D341Med (cell line): Measurements from ENCODE around the gene CHI3L1.

Experiments used
- DNase-seq: peaks from one replicate; pipeline ENCODE4 v3.0.0; 2012; ENCODE audit warnings: low spot score

Gene CHI3L1

DNA sequence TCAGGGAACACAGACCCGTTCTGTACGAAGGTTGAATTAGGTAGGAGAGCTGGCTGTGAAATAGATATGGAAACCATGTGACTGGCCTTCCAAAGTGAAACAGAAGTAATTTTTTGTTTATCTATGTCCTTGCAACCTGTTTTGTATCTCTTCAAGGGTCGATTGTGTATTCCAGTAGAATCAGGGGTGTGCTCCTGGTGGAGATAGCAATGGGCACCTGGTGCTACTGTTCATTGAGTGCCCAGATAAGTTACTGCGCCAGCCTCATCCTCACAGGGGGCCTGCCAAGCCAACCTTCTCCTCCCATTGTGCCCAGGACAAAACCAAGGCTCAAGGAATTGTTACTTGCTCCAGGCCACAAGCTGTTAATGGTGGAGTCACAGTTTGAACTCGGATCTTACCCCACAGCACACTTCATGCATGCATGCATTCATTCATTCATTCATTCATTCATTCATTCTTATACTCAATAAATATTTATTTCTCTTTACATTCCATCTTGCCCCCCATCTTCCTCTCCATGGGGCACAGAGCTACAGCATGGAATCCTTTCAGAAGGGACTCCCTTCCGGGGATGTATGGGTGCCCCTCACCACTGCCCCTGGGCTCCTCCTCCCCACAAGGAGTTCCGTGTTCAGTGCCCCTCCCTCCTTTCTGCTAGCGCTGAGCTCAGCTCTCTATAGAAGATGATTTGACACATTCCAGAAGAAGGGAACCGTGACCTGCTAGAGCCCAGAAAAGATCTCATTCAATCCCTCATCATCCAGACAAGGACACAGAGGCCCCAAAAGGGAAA lies 34.9 kb downstream of the CHI3L1 start:
- DNase-seq, result no peak

DNA sequence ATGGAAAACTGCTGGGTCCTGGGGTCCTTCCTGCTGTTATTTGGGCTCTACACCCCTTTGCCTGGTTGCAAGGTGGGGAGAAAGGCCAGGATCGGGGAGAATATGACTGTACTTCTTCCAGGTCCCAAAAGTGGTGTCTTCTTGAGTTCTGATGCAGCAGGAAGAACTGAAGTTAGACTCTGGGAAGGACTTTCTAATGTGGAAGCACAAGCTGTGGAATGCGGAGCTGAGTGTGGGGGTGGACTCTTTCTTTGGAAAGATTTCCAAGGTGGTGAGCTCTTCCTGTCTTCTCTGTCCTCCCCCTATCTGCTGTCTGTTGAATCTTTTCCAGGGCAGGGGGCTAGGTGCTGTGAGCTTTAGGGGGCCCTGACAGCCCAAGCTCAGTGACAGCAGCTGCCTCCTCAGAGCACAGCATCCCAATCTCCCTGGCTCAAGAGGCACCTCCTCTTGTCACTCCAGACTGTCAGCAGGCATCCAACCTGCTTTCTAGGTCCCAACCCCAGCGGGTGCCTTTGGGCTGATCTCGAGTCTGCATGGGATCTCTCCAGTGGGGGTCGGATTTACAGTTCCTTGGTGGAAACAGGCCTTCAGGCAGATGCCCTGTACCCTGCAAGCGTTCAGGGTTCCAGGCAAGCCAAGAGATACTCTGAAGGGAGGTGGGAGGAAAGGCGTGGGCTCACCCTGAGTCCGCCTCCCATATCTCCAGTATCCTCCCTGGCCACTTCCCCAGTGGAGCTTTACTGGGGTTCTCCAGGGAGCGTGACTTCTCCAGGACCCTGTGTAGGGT lies 35.8 kb downstream of the CHI3L1 start:
- no peak for DNase-seq

DNA sequence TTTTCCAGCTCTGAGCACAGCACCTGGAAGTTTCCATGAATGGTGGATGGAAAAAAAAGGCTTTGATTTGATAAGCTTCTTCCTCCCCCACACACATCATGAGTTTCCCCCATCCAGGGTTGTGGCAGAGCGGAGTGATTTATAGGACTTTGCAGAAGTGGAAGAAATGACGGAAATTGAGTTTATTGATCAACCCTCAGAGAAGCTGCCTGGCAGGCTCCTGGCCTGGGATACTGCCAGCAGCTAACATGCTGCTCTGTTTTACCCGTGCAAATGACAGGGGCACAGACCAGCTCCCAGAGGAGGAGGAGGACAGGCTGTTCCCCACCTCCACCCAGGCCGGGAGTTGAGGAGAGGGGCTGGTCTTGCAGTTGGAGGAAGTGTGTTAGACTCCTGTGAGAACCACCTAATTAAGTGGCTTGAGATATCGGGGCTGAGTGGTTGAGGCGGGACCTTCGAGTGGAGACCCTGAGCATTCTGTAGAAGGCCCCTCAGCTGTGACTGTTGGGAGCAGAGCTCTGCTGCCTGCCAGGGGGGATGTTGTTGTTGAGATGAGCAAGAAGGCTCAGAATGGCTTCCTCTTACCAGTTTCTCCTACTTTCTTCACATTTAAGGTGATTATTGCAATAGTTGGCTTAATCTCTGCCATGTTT lies 37.2 kb downstream of the CHI3L1 start:
- DNase-seq, result no peak

DNA sequence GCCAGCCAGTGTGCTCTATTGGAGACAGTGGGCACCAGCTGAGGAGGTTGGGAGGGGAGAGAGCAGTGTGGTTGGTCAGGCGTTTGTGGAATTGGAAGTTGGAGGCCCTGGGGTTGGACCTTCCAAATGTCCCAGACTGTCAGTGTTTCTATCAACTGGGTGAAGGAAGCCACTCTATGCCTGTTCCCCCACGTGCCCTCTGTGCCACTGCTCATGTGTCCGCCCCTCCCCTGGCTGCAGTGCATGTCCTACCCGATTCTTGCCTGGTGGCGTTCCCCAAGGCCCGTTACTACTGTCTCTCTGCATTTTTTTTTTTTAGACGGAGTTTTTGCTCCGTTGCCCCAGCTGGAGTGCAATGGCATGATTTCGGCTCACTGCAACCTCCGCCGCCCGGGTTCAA lies 37.9 kb downstream of the CHI3L1 start:
- no peak for DNase-seq

DNA sequence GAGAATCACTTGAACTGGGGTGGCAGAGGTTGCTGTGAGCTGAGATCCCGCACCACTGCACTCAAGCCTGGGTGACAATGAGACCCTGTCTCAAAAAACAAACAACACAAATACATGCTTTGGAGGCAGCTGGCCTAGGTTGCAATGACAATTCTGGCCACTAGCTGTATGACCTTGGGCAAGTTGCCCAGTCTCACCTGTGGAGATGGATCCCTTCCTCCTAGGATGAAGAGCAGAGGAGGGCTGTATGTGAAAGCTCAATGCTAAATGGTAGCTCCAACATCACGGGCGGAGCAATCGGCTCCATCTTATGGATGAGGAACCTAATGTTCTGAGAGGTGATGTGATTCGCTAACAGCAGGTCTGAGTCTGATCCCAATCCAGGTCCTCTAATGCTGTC lies 38.4 kb downstream of the CHI3L1 start:
- DNase-seq, result no peak

DNA sequence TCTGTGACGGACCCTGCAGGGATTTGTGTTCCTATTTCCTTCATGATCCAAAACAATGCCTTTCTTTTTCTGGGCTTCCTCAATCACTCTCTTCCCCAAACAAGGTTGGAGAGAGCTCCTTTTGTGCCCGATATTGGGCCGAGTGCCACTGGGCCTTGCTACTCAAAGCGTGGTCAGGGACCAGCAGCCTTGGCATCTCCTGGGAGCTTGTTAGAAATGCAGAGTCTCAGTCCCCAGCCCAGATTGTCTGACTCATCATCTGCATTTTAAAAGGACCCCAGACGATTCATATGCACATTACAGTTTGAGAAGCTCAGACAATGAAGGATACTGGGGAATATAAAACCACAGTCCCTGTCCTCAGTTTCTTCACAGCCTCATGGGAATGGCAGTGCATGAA lies 39.1 kb downstream of the CHI3L1 start:
- no peak for DNase-seq

DNA sequence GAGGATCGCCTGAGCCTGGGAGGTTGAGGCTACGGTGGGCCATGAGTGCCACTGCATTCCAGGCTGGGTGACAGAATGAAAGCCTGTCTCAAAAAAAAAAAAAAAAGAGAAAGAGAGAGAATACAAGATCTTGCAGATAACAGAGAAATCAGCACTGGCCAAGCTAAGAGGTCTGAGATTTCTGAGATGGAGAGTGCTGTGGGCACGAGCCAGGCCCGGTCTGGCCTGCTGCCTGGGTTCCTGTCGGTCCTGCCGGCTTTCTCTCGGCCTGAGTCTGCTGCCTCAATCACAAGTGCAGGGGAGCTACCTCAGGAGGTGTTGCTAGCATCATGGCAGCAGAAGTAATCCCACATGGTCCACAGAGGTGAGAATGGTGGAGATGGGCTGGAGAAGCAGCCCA lies 40.0 kb downstream of the CHI3L1 start:
- DNase-seq, result no peak

DNA sequence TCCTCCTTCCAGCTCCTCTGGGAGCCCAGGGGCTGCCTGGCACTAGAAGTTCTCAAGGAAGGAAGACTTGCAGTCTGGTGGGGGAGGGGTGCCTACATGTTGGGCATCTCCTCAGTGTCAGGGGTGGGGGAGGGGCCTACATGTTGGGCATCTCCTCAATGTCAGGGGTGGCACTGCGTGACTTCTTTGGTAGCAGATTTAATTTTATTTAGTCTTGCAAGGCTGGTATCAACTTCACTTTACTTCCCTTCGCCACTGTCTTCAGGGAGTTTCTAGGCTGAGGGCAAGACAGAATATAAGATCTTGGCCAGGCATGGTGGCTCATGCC lies 40.5 kb downstream of the CHI3L1 start:
- no peak for DNase-seq

DNA sequence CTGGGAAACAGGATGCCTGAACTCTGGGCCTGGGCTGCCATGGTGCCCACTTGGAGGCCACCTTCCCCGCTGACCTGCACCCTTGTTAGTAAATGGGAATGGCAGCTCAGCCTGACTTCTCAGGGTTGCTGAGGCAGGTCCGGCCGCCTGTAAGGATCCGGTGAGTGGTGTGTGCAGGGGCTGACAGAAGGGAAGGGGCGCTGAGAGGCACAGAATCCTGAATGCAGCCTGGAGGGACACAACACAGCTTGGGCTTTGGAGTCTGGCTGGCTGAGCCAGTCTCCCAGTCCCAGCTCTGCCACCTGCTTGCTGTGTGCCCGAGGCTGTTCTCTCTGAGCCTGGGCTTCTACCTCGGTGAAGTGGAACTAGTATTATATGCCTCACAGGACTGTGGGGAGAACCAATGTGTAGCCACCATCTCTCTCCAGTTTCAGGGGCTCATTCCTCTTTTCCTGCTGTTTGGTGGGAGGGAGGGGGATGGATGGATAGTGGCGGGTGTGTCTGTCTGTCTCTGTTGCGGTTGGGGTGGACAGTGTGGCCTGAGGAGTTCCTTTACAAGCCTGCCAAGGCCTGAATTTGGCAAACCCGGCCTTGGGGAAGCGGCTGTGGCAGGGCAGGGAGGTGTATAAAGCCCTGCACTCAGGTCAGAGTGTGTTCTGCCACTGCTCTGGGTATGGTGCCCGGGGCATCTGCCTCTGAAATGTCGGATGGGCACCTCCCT lies 41.0 kb downstream of the CHI3L1 start:
- no peak for DNase-seq

DNA sequence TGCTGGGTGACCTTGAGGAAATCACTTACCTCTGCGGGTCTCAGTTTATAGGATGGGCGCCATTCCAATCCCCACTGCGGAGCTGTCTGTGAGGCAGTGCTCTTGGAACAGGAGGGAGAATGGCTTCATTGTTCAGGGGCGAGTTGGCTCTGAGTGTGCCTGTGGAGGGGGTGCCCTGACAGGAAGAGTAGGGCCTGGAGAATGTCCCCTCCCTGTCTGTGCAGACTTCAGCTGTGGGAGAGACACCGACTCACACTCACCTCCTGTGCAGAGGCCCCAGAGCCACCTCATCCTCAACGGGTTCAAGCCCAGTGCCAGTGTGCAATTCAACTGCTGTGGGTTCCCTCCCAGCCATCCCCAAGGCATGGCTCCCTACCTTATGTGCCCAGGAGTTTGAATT lies 41.8 kb downstream of the CHI3L1 start:
- DNase-seq, result no peak

DNA sequence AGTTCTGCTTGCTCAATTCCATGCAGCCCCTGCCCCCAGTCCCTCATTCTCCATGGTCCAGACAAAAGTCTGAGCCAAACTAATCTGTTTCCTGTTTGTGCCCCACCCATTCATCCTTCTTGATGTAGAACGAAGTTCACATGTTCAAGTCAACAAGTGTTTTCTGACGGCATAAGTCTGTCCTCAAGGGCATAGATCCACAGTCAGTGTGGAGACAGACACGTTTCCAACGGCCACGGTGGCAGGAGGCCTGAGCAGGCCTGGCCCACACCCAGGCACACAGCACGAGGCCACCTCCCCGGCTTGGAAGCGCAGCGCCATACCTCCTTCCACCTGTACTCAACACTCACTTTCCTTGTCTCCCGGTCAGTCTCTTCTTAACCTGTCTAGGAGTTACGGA lies 42.9 kb downstream of the CHI3L1 start:
- DNase-seq, result no peak

DNA sequence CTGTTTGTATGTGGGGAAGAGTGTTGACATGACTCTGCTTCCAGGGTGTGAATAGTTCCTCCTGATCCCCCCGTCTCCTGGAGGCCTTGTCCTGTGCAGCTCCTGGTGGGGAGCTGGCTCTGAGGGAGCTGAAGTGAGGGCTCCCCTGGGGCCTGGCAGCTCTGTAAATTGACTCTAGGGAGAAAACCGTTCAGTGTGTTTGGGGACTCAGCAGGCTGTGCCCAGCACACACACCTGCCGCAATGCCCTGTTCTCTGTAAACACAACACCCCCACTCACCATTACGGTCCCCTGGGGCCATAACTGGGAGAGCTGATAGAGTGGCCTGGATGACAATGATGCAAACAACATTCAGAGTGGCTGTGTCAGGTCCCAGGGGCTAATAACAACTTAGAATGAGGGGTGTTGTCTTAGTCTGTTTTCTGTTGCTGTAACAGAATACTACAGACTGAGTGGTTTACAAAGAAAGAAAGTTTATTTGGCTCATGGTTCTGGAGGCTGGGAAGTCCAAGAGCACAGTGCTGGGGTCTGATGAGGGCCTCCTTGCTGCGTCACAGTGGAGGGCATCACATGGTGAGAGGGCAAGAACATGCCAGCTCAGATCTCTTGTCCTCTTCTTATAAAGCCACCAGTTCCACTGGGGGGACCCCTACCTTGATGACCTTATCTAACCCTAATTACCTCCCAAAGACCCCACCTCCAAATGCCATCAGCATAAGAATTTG lies 43.7 kb downstream of the CHI3L1 start:
- peak; percentile 58 for DNase-seq

DNA sequence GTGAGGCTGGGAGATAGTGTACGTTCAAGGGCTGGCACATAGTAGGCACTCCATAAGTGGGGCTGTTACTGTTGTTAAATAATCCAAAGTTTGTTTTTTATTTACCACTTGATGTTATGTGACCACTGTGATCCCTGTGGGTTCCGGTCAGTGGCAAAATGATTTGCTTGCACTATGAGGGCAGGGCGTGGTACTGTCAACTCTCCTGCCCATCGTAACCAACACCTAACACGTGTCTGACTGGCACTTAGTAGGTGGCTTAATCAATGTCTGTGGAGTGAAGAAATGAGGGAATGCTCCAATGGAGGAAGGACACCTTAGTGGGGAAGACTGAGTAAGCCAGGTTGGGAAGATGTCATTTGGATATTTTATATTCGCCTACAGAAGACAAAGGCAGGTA lies 44.4 kb downstream of the CHI3L1 start:
- DNase-seq, result no peak

DNA sequence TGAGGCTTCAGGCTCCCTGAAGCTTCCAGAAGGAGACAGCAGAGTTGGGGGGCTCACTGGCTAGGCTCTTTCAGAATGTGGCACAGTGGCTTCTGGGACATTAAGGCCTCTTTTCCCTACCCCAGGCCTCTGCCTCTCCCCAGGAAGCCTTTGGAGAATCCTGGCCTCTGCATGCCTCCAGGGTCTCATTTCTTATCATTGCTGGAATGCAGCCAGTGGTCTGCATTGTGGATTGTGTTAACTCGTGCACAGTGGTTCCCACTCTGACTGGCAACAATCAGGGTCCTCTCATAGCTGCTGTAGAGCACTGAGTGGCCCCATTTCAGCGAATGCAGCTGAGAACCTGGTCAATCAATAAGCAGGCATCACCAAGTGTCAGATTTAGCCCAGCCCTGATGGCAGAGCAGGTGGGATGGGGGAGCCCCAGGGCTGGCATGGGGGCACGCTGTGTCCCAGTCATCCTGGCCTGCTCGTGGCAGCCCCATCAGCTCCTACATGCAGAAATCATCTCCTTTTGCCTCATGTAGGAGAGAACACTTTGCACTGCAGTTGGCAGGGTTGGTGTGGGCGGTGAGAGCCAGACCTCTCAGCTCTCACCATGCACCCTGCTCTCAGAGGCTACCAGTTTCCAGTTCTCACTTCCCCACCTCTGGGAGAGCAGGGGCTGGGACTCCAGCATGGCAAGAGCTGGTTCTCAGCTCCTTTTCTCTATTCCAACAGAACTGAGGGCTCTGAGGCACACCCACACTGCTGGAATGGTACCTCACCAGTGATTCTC lies 45.6 kb downstream of the CHI3L1 start:
- no peak for DNase-seq

DNA sequence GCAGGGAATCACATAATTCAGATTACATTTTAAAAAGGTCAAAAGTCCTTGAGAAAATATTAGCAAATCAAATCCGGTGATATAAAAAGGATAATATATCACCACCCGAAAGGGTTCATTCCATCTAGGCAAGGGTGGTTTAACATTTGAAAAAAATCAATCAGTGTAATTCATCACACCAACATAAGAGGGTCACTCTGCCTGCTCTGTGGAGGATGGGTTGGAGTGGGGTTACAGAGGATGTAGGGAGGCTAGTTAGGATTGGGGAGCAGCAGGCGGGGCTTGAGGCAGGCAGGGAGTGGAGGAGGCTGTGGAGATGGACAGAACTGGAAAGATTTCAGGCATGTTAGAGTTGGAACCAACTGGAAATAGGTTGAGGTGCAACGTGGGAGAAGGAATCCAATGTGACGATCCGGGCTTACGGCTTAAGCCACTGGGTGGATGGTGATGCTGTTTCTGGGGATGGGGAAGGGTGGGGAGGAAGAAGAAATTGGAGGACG lies 46.5 kb downstream of the CHI3L1 start:
- no peak for DNase-seq

DNA sequence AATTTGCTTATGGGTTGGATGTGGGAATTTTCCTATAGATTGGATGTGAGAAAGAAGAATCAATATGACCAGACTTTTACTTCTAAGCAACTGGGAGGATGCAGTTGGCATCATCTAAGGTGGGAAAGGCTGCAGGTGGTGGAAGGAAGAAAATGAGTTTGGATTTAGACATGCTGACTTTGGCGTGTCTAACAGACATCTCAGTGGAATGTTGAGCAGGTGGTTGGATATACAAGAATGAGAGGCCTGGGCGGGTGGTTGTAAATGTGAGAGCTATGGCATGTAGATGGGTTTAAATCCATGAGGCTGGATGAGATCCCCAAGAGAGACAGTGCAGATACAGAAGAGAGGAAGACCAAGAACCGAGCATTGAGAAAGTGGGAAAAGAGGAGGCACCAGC lies 48.4 kb downstream of the CHI3L1 start:
- no peak for DNase-seq

DNA sequence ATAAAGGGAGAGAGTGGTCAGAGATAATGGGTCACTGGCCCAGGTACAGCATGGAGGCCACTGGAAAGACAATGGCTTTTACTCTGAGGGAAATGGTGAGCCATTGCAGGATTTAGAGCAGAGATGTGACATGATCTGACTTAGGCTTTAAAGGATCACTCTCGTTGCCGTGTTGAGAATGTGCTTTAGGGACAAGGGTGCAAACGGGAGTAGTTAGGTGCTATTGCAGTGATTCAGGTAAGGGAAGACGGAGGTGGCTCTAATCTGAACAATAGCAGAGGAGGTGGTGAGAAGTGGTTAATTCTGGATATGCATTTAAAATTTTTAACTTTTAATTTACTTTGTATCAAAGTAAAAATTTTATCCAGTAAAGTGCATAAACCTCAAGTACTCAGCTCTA lies 49.2 kb downstream of the CHI3L1 start:
- DNase-seq, result no peak

DNA sequence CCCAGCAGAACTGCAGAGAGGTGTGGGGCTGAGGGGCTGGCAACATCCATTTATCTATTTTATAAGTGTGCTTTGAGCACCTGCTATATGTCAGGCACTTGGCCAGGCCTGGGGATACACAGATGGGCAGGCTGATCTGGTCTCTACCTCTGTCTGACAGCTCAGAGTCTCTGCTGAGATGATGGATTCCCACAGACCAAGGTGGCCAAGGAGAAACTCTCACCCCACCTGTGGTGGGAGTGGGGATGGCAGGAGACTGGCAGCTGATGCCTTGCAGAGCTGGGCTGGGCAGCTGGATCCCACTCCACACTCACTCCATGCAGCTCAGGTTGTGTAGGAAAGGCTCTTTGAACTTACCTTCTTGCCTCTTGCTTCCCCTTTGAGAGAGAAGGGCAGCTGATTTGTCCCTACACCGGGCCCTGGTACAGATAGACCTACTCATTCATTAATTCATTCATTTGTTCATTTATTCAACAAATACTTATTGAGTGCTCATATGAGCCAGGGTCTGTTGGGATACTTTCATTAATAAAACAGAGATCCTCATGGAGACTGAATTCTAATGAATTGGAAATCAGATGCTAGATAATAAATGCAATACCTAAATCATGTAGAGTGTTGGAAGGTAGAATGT lies 50.0 kb downstream of the CHI3L1 start:
- no peak for DNase-seq

DNA sequence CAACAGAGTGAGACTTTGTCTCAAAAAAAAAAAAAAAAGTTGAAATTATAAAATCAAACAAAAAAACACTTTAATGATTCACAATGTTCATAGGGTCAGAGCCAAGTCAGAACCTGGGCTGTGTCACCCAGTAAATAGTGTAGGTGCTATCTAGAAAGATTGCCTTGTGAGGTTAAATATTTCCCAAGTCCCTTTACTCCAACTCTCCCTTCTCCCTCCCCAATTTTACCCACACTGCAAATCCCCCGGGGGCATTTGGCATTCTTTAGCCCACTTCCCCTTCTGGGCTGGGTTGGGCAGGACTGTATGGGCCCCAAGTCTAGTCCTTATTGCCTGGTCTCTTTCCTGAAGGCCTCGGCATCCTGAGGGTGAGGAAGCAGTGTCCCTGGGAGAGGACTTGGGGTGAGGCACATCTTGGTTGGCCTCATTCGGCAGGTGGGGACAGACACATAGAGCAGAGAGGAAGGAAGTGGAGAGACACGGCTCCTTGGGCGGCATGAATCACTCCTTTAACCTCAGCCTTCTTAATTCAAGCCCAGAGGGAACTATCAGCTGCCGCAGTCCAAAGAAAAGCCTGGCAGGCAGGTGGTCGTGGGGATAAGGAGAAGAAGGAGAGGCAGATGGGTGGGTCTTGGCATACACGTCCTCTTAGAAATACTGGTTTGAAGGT lies 50.7 kb downstream of the CHI3L1 start:
- no peak for DNase-seq
